Measurements from ENCODE around the gene CDK14.

The CDK14 gene

DNA sequence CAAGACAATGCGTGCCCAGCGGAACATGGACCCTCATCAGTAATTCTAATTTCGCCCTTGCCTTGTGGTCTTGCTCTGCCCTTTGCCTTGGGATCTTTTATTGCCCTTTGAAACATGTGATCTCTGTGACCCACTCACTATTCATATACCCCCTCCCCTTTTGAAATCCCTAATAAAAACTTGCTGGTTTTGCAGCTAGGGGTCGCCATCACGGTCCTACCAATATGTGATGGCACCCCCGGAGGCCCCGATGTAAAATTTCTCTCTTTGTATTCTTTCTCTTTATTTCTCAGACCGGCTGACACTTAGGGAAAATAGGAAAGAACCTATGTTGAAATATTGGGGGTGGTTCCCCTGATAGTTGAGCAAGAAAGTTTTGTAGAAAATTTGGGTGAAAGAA is 242.7 kb downstream of the CDK14 start:
- no peak overlapping the region for H2AFZ ChIP-seq (ENCODE audit: low read length)
- H3K4me1 ChIP-seq (ENCODE audit: low read length): peaks cover 8% of the 10 kb centered on the region; the same call in 1 of the 2 replicates
- H3K9me2 ChIP-seq (replicated peaks; ENCODE audit: insufficient read depth, low read length): no peaks in the 10 kb centered on the region
- H3K36me3 ChIP-seq (replicated peaks; ENCODE audit: insufficient read depth, low read length): no peaks in the 10 kb centered on the region
- no peaks in the 10 kb centered on the region for H3K27me3 ChIP-seq (replicated peaks; ENCODE audit: insufficient read depth, low read length)
- H3K4me2 ChIP-seq (ENCODE audit: low read depth, low read length): no peak overlapping the region
- TF ChIP-seq EZH2phosphoT487 (IDR thresholded peaks at IDR 0.05; ENCODE audit: low read length): no peak
- no peak for TF ChIP-seq EZH2 (optimal IDR thresholded peaks at IDR 0.05; ENCODE audit: low read depth, low read length)
- TF ChIP-seq, protein P1, sequence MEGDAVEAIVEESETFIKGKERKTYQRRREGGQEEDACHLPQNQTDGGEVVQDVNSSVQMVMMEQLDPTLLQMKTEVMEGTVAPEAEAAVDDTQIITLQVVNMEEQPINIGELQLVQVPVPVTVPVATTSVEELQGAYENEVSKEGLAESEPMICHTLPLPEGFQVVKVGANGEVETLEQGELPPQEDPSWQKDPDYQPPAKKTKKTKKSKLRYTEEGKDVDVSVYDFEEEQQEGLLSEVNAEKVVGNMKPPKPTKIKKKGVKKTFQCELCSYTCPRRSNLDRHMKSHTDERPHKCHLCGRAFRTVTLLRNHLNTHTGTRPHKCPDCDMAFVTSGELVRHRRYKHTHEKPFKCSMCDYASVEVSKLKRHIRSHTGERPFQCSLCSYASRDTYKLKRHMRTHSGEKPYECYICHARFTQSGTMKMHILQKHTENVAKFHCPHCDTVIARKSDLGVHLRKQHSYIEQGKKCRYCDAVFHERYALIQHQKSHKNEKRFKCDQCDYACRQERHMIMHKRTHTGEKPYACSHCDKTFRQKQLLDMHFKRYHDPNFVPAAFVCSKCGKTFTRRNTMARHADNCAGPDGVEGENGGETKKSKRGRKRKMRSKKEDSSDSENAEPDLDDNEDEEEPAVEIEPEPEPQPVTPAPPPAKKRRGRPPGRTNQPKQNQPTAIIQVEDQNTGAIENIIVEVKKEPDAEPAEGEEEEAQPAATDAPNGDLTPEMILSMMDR (IDR thresholded peaks at IDR 0.05; ENCODE audit: low read length): no peak
- DNase-seq: no peak
- no peak overlapping the region for H3K27ac ChIP-seq (ENCODE audit: low read length)
- peaks cover 24% of the 10 kb centered on the region for H4K20me1 ChIP-seq (ENCODE audit: insufficient read depth, low read length)
- H3K4me3 ChIP-seq (ENCODE audit: low read length): no peak overlapping the region
- peaks cover 89% of the 10 kb centered on the region for H3K79me2 ChIP-seq (ENCODE audit: low read length)
- no peaks in the 10 kb centered on the region for H3K9me3 ChIP-seq (replicated peaks; ENCODE audit: insufficient read depth, low read length)
- no peaks in the 10 kb centered on the region for H3F3A ChIP-seq (ENCODE audit: insufficient read depth, low read length)
- H3K9ac ChIP-seq (ENCODE audit: low read length): no peak overlapping the region

DNA sequence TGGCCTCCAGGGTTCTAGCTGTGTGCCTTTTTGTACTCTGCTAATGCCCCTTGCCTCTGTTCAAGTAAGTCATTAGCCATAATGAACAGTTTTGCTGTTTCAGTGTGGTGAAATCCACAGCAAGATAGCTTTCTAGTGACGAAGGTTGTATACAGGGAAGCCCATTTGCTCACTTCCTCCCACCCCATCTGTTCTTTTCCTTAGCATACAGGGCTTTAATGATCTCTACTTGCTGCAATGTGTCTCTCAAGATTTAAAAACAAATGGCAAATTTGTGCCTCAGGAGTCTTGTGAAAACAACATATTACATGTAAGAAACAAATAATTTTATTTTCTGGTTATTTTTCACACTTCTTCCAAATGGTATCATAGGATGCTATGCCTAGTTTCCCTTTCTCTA is 243.2 kb downstream of the CDK14 start:
- Histone ChIP-seq H3F3A (ENCODE audit: insufficient read depth, low read length) (no peaks in the 10 kb centered on the region), H3K27ac (ENCODE audit: low read length) (no peak overlapping the region), H3K9me2 (replicated peaks; ENCODE audit: insufficient read depth, low read length) (no peaks in the 10 kb centered on the region), H3K27me3 (replicated peaks; ENCODE audit: insufficient read depth, low read length) (no peaks in the 10 kb centered on the region), H3K9me3 (replicated peaks; ENCODE audit: insufficient read depth, low read length) (no peaks in the 10 kb centered on the region), H3K4me3 (ENCODE audit: low read length) (no peak overlapping the region), H3K79me2 (ENCODE audit: low read length) (peaks cover 89% of the 10 kb centered on the region), H3K36me3 (replicated peaks; ENCODE audit: insufficient read depth, low read length) (no peaks in the 10 kb centered on the region), H3K4me1 (ENCODE audit: low read length) (peaks cover 8% of the 10 kb centered on the region; the same call in 1 of the 2 replicates), H3K9ac (ENCODE audit: low read length) (no peak overlapping the region), H4K20me1 (ENCODE audit: insufficient read depth, low read length) (peaks cover 21% of the 10 kb centered on the region), H2AFZ (ENCODE audit: low read length) (no peak overlapping the region), H3K4me2 (ENCODE audit: low read depth, low read length) (no peak overlapping the region)
- TF ChIP-seq EZH2phosphoT487 (IDR thresholded peaks at IDR 0.05; ENCODE audit: low read length): no peak
- TF ChIP-seq, protein P1 (IDR thresholded peaks at IDR 0.05; ENCODE audit: low read length): no peak
- no peak for TF ChIP-seq EZH2 (optimal IDR thresholded peaks at IDR 0.05; ENCODE audit: low read depth, low read length)
- no peak for DNase-seq

DNA sequence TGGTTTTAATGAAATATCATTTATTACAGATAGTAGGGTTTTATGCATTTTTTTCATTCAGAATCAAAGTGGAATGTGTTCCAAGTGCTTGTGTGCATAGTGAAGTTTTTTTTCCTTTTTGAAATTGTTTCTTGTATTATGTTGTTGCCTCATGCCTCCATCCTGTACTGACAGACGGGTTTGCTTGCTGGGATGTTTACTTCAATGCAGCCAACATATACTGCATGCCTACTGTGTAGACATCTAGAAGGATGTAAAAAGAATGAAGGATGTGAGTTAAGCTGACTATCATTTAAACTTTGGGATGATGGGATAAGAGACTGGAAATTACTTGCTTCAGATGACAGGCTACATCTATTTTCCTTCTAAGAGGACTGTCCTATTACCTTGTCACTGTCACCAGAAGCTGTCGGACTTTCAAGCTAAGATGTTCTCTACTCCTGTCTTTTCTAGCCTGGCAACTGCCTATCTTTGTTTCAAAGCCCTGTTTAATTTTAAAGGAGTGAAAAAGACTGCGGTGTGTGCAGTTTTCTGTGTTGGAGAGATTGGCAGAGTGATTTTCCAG is 243.7 kb downstream of the CDK14 start:
- DNase-seq: no peak
- Histone ChIP-seq H3K27ac (ENCODE audit: low read length) (no peak overlapping the region), H3K4me2 (ENCODE audit: low read depth, low read length) (no peak overlapping the region), H3K9ac (ENCODE audit: low read length) (no peak overlapping the region), H3F3A (ENCODE audit: insufficient read depth, low read length) (no peaks in the 10 kb centered on the region), H3K79me2 (ENCODE audit: low read length) (peaks cover 89% of the 10 kb centered on the region), H3K9me3 (replicated peaks; ENCODE audit: insufficient read depth, low read length) (no peaks in the 10 kb centered on the region), H3K36me3 (replicated peaks; ENCODE audit: insufficient read depth, low read length) (no peaks in the 10 kb centered on the region), H2AFZ (ENCODE audit: low read length) (no peak overlapping the region), H4K20me1 (ENCODE audit: insufficient read depth, low read length) (peaks cover 16% of the 10 kb centered on the region), H3K9me2 (replicated peaks; ENCODE audit: insufficient read depth, low read length) (no peaks in the 10 kb centered on the region), H3K4me3 (ENCODE audit: low read length) (no peak overlapping the region), H3K4me1 (ENCODE audit: low read length) (peaks cover 8% of the 10 kb centered on the region; the same call in 1 of the 2 replicates), H3K27me3 (replicated peaks; ENCODE audit: insufficient read depth, low read length) (no peaks in the 10 kb centered on the region)
- TF ChIP-seq EZH2 (optimal IDR thresholded peaks at IDR 0.05; ENCODE audit: low read depth, low read length) (no peak), EZH2phosphoT487 (IDR thresholded peaks at IDR 0.05; ENCODE audit: low read length) (no peak)
- TF ChIP-seq, protein P1 (IDR thresholded peaks at IDR 0.05; ENCODE audit: low read length): no peak
